Lower leg skin (tissue), 4 donors: Measurements from ENCODE around the gene CLEC2A. TPM values are rescaled to one million over a fixed set of nuclear protein-coding genes. Genes with fewer than 3 reads are reported as not detected.

ENCODE experiments used
- DNase-seq, 2 donors: peaks; one replicate each; pipeline ENCODE4 v3.0.0-alpha.2; 2019; ENCODE audit warnings: low spot score in 2 of 2
- H3K4me3 ChIP-seq: fragments of 200-600 bp; sonication (generic); 2 replicates; pipeline ENCODE4 v1.5.1; 2017; ENCODE audit warnings: mild to moderate bottlenecking, low read depth; ENCODE audit not compliant: poor library complexity, severe bottlenecking
- POLR2A ChIP-seq, 2 donors: fragments of 450-650 bp; IDR thresholded peaks; one replicate each; pipeline ENCODE4 v1.6.1; 2016 to 2017; ENCODE audit warnings: antibody characterized with exemption in 2 of 2, mild to moderate bottlenecking in 1 of 2, moderate library complexity in 1 of 2
- WGBS, 2 donors: methylation state at CpG; one replicate each; pipeline ENCODE4 v1.1.5; 2018; 5-methylcytosine and 5-hydroxymethylcytosine counted together
- intact Hi-C: fragments of 100-400 bp; cut with DNase I; formaldehyde crosslinking; loops from one replicate; pipeline ENCODE4 v1.15.0; 2023; ENCODE audit warnings: low total_unique reads
- total RNA-seq, 4 donors: library from RNA; depleted of rRNA; stranded (reverse); fragments of >200 nt; gene quantifications; one replicate each; pipeline ENCODE4 v1.1.0, GENCODE V29; 2016
- TF ChIP-seq, protein P1 (sequence below), 3 donors: fragments of 450-650 bp; IDR thresholded peaks; one replicate each; pipeline ENCODE4 v1.5.1; 2016; ENCODE audit warnings: antibody characterized with exemption in 3 of 3, mild to moderate bottlenecking in 3 of 3, moderate library complexity in 2 of 3

The CLEC2A gene
- total RNA-seq, 4 donors from 2014 or later, result 60.8 to 80.5 (median 68.4) TPM

DNA sequence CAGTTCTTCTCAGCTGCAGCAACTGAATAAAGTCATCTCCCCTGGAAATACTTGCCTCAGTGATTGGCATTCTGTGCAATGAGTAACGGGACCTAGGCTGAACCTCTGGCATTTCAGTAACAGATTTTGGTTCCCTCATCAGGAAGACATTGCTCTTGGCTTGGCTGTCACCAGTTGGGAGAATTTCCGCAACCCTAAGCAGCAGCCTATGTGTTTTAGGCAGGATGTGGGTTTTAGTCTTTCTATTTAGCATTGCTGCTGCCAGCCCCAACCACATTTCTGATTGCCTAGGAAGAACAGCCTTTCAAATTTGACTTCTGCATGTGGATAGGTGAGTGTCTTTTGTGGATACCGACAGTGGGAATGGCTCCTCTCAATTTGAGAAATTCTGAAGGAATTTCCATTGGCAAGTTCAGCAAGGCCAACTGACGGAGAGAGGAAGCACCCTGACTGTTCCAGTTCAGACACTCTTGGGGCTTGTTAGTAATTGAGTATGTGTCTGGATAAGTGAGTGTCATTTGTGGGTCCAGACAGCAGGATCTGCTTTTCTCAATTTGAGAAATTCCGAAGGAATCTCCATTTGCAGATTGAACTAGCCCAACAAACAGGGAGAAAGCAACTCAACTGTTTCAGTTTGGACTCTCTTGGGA is 19.0 kb upstream of the CLEC2A start:
- intact Hi-C loops, result no loop called here
- no peak for DNase-seq
- no peak overlapping the region for H3K4me3 ChIP-seq
- WGBS, 2 donors, result 64 to 68% methylated on average over 5 of the region's 5 CpGs
- TF ChIP-seq, protein P1, sequence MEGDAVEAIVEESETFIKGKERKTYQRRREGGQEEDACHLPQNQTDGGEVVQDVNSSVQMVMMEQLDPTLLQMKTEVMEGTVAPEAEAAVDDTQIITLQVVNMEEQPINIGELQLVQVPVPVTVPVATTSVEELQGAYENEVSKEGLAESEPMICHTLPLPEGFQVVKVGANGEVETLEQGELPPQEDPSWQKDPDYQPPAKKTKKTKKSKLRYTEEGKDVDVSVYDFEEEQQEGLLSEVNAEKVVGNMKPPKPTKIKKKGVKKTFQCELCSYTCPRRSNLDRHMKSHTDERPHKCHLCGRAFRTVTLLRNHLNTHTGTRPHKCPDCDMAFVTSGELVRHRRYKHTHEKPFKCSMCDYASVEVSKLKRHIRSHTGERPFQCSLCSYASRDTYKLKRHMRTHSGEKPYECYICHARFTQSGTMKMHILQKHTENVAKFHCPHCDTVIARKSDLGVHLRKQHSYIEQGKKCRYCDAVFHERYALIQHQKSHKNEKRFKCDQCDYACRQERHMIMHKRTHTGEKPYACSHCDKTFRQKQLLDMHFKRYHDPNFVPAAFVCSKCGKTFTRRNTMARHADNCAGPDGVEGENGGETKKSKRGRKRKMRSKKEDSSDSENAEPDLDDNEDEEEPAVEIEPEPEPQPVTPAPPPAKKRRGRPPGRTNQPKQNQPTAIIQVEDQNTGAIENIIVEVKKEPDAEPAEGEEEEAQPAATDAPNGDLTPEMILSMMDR (IDR thresholded peaks at IDR 0.05), result no peak
- no peak for TF ChIP-seq POLR2A (IDR thresholded peaks at IDR 0.05)

DNA sequence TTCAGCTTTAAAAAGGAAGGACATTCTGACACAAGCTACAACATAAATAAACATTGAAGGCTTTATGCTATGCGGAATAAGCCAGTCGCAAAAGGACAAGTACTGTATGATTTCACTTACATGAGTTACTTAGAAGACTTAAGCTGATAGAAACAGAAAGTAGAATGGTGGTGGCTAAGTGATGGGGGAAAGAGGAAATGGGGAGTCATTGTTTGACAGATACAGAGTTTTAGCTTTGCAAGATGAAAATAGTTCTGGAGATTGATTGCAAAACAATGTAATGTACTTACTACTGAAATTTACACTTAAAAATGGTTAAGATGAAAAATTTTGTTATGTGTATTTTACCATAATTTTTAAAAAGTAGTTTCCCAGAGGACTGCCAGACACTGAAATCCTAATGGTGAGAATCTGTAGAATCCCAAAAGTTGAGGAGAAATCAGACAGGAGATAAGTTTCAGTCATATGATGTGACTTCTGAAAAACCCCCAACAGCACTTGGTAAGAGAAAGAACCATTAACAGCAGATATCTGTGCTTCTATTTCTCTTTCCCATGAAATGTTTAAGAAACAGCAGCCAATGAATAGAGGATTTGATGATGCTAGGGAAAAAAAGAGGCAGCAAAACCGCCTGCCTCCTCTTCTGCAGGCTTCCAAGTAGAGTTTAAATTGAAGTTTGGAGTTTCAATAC is 16.6 kb upstream of the CLEC2A start:
- 69 to 75% methylated on average over 3 of the region's 3 CpGs for WGBS, 2 donors
- no peak for DNase-seq
- no peak overlapping the region for H3K4me3 ChIP-seq
- no peak for TF ChIP-seq POLR2A (IDR thresholded peaks at IDR 0.05)
- TF ChIP-seq, protein P1 (IDR thresholded peaks at IDR 0.05), result no peak
- intact Hi-C loops, result no loop called here

- no peak for TF ChIP-seq POLR2A (IDR thresholded peaks at IDR 0.05)
- TF ChIP-seq, protein P1 (IDR thresholded peaks at IDR 0.05), result no peak
- no peak overlapping the region for H3K4me3 ChIP-seq
- 86 to 89% methylated on average over 3 of the region's 3 CpGs for WGBS, 2 donors
- intact Hi-C loops, result no loop called here
- DNase-seq, result no peak
These were observed 15.5 kb upstream of the CLEC2A start for GRCh38 chr12:9947674-9948073.

GRCh38 chr12:9944391-9944790 is 12.2 kb upstream of the CLEC2A start:
- no peak overlapping the region for H3K4me3 ChIP-seq
- TF ChIP-seq, protein P1 (IDR thresholded peaks at IDR 0.05), result no peak
- TF ChIP-seq POLR2A (IDR thresholded peaks at IDR 0.05), result no peak
- intact Hi-C loops, result no loop called here
- DNase-seq, result no peak
- 68 to 72% methylated on average over 2 of the region's 2 CpGs for WGBS, 2 donors

DNA sequence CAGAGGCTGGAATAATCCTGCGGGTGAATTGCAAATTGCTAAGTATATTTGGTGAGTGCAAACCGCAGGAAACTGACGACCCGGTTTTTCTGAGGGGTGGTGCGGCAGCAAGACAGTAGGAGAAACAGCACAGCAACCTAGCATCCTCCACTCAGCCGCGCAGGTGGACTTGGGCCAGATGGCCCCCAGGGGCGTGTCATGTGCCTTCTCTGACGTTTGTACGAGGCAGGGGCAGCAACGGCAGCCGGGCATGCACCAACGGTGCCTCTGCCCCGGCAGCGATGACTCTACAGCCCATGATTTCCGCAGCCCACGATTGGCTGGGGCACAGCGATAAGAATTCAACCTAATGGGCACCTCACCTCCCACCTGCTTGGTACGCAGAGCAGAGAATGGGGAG is 11.1 kb upstream of the CLEC2A start:
- 46% methylated on average over 18 to 19 of the region's 19 CpGs for WGBS, 2 donors
- intact Hi-C loops, result no loop called here
- DNase-seq, result no peak
- TF ChIP-seq, protein P1 (IDR thresholded peaks at IDR 0.05), result no peak
- no peak for TF ChIP-seq POLR2A (IDR thresholded peaks at IDR 0.05)
- no peak overlapping the region for H3K4me3 ChIP-seq
